BE2C (cell line): ENCODE data around the gene TNNT3.

ENCODE experiments used
- DNase-seq: peaks from one replicate; pipeline ENCODE4 v3.0.0-alpha.2; 2020
- H3K27me3 ChIP-seq: fragments of 250-450 bp; sonication (Bioruptor Pico); 2 replicates; pipeline ENCODE4 v1.5.1; 2020; ENCODE audit warnings: mild to moderate bottlenecking
- H3K36me3 ChIP-seq: fragments of 250-450 bp; sonication (Bioruptor Pico); 2 replicates; pipeline ENCODE4 v1.5.1; 2020; ENCODE audit warnings: mild to moderate bottlenecking
- H3K4me1 ChIP-seq: fragments of 250-450 bp; sonication (Bioruptor Pico); 2 replicates; pipeline ENCODE4 v1.5.1; 2020
- H3K4me3 ChIP-seq: 2 replicates; pipeline ENCODE4 v1.5.1; 2011; ENCODE audit warnings: low read depth, low read length
- H3K9me3 ChIP-seq: fragments of 250-450 bp; sonication (Bioruptor Pico); 2 replicates; pipeline ENCODE4 v1.5.1; 2020
- TF ChIP-seq, protein P1 (sequence below): IDR thresholded peaks from 2 replicates; pipeline ENCODE4 v1.5.1; 2012; ENCODE audit warnings: mild to moderate bottlenecking, low read depth, low read length

TNNT3 gene

DNA sequence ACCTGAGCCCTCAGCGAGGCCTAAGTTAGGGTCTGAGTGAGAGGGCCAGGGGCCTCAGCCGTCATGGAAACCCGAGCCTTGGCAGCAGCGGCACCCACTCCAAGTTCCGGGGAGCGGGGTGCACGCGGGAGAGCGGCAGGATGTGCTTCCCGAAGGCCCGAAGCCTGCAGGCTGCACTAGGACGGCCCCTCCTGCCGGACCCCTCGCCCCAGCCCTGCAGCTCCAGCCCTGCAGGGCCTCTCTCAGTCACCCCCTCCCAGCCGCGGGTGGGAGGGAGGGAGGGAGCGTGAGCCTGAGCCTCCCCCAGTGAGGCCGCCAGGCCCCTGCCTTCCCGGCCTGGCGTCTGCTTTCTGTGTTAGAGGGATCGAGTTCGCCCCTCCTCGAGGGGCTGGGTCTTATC is 50.3 kb downstream of the TNNT3 start:
- no peak overlapping the region for H3K4me3 ChIP-seq
- no peaks in the 10 kb centered on the region for H3K9me3 ChIP-seq
- TF ChIP-seq, protein P1, sequence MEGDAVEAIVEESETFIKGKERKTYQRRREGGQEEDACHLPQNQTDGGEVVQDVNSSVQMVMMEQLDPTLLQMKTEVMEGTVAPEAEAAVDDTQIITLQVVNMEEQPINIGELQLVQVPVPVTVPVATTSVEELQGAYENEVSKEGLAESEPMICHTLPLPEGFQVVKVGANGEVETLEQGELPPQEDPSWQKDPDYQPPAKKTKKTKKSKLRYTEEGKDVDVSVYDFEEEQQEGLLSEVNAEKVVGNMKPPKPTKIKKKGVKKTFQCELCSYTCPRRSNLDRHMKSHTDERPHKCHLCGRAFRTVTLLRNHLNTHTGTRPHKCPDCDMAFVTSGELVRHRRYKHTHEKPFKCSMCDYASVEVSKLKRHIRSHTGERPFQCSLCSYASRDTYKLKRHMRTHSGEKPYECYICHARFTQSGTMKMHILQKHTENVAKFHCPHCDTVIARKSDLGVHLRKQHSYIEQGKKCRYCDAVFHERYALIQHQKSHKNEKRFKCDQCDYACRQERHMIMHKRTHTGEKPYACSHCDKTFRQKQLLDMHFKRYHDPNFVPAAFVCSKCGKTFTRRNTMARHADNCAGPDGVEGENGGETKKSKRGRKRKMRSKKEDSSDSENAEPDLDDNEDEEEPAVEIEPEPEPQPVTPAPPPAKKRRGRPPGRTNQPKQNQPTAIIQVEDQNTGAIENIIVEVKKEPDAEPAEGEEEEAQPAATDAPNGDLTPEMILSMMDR, result no peak
- H3K36me3 ChIP-seq, result no peaks in the 10 kb centered on the region
- DNase-seq, result no peak
- no peaks in the 10 kb centered on the region for H3K27me3 ChIP-seq
- H3K4me1 ChIP-seq, result no peaks in the 10 kb centered on the region

DNA sequence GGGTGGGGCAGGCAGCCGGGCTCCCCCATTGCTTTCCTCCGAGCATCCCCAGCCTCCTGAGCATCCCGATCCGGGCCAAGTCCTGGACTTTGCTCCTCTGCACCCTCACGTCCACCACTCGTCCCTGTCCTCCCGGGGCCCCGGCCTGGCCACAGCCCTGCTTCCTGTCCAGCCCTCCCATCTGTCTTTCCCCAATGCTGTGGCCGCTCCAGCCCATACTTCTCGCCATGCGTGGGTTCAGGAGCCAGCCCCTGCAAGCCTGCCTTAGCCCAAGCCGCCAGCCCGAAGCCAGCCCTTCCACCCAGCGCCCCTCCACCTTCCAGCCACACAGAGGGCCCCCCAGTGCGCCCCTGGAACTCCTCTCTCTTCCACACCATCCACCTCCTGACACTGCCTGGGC is 51.5 kb downstream of the TNNT3 start:
- Histone ChIP-seq H3K4me1 (no peaks in the 10 kb centered on the region), H3K27me3 (no peaks in the 10 kb centered on the region), H3K4me3 (no peak overlapping the region), H3K9me3 (no peaks in the 10 kb centered on the region), H3K36me3 (no peaks in the 10 kb centered on the region)
- TF ChIP-seq, protein P1, result no peak
- DNase-seq, result no peak

DNA sequence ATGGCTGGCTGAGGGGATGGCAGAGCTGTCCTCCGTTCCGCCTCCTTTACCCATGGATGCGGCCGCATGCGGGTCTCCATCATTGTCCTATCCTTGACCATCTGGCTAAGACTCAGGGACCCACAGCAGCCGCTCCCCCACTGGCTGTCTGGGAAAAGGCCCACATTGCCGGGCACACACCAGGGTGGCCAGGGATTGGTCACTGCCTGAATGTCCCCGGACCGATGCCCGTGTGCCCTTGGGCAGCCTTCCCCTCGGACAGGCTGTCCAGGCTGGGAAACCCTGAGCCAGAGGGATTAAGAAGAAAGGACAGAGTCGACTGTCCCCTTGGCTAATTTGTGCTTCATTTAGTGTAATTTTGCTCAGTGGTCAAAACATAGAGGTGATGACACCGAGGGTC is 55.7 kb downstream of the TNNT3 start:
- DNase-seq, result no peak
- Histone ChIP-seq H3K4me3 (no peak overlapping the region), H3K4me1 (no peaks in the 10 kb centered on the region), H3K27me3 (no peaks in the 10 kb centered on the region), H3K9me3 (no peaks in the 10 kb centered on the region), H3K36me3 (no peaks in the 10 kb centered on the region)
- TF ChIP-seq, protein P1, result no peak

DNA sequence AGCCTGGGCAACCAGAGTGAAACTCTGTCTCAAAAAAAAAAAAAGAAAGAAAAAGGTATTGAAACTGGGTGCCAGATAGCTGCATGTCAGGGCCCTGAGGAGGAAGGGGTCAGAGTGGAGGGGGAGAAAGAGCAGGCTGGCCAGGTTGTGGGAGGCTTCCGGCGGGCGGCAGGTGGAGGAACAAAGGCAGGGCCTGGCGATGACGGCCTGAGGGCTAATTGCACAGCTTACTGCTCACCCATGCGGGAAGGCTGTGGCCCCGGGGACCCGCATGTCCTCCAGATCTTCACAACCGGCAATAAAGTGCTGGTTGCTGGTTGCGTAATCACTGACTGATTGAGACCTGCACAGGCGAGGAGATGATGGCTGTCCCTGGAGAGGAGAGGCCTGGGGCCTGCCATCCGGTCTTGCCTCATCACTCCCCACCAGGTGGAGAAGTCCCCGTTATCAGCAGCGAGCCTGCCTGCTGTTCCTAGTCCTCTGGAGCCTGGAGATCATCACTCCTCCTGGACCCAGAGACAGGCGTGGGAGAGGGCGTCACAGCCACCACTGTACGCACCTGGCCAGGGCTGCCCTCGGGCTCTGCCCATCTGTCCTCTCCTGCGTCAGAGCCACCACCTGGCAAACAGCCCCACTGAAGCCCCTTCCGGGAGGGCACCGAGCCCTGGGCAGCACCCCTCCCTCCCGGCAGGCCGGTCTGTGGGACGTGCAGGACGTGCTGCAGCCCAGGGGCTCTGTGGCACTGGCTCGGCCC is 59.4 kb downstream of the TNNT3 start:
- DNase-seq, result peak; percentile 80
- Histone ChIP-seq H3K4me3 (no peak overlapping the region), H3K4me1 (no peaks in the 10 kb centered on the region), H3K9me3 (no peaks in the 10 kb centered on the region), H3K36me3 (no peaks in the 10 kb centered on the region), H3K27me3 (no peaks in the 10 kb centered on the region)
- TF ChIP-seq, protein P1, result no peak

DNA sequence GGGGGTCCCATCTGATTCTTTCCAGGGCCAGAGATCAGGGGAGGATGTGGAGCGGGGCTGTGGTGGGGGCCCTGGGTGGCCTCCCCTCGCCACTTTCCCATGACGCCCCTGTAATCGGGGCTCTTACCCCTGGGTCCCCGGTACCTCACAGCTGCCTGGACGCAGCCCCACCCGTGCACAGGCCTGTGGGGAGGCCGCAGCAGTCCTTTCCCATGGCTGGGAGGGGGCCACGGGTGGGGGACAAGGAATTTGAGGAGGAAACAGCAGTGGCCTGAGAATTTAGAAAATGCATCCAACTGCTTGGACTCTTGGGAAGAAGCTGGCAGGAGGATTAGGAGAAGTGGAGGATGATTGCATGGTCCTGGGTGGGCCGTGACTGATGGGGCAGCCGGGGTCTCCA is 60.1 kb downstream of the TNNT3 start:
- Histone ChIP-seq H3K4me1 (no peaks in the 10 kb centered on the region), H3K9me3 (no peaks in the 10 kb centered on the region), H3K4me3 (no peak overlapping the region), H3K36me3 (no peaks in the 10 kb centered on the region), H3K27me3 (no peaks in the 10 kb centered on the region)
- TF ChIP-seq, protein P1, result no peak
- DNase-seq, result no peak

DNA sequence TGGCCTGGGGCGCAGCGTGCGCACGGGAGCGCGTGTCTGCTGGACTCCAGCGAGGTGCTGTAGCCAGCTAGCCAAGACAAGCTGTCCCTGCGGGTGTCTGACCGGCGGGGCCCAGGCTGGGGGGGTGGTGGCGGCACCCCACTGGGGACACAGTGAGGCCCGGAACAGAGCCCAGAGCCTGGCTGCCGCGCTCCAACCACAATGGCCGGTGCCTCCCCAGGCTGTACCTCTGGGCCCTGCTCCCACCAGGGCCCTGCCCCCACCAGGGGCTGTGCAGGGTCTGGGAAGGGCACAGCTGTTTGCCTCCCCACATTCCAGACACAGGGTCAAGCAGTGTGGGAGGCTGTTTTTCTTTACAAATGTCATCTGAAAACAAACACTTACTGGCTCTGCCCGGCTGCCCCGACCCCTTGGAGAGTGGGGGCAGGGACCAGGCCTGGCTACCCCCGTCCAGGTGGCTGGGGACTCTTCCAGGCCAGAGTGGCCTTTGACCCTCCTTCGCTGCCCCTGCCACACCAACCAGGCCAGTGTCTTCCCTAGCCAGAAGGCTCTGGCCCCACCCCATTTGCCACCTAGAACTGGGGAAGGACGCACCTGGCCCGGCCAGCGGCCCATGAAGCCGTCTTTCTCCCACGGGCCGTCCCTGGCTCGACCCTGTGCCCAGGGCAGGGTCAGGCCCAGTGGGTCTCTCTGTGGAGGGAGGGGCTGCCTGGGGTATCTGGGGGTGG is 63.5 kb downstream of the TNNT3 start:
- TF ChIP-seq, protein P1, result no peak
- DNase-seq, result no peak
- no peaks in the 10 kb centered on the region for H3K27me3 ChIP-seq
- no peaks in the 10 kb centered on the region for H3K36me3 ChIP-seq
- H3K4me3 ChIP-seq, result no peak overlapping the region
- no peaks in the 10 kb centered on the region for H3K9me3 ChIP-seq
- no peaks in the 10 kb centered on the region for H3K4me1 ChIP-seq
